HG02571 (cell line): ENCODE results near the gene REPS2.

Source experiments
- ATAC-seq: cut with Tn5 transposase; IDR thresholded peaks from one replicate; pipeline ENCODE4 v1.9.1; 2021; ENCODE audit warnings: mild to moderate bottlenecking, moderate library complexity; ENCODE audit not compliant: unreplicated experiment

REPS2 gene

DNA sequence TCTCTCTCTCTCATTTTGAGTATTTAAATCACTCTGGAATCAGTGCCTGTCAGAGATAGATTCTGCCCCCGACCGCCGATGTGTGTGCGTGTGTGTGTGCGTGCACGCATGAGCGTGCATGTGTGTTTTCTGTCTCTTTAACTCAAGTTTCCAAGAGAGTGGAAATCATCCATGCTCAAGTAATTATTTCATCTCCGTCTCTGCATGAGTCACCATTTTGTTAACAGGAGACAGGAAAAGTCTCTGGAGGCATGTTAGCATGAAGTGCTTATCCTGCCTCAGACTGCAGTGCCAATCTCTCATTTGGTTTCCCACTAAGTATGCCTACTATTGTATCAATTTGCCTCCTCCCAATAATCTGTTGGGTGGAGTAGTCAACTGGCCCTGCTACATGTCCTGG is 245.6 kb downstream of the REPS2 start:
- no peak for ATAC-seq
